CD4-positive, alpha-beta T cell treated with Interleukin-1 beta for 1 hour (primary cell): ENCODE measurements around the gene KCNA2.

Experiments
- DNase-seq, 2 donors: peaks; one replicate each; pipeline ENCODE4 v3.0.0-alpha.2; 2020 to 2022

The KCNA2 gene

GRCh38 chr1:110628323-110629105, 22.4 kb upstream of the KCNA2 start:
- DNase-seq, result no peak

- DNase-seq, result no peak
These were observed 21.6 kb upstream of the KCNA2 start for GRCh38 chr1:110627764-110628163.

- DNase-seq, result no peak
These were observed 20.7 kb upstream of the KCNA2 start for GRCh38 chr1:110626889-110627288.

GRCh38 chr1:110620686-110621085, 14.5 kb upstream of the KCNA2 start:
- DNase-seq, result no peak

GRCh38 chr1:110620250-110620615, 14.1 kb upstream of the KCNA2 start:
- DNase-seq, result peak in 1 of 2 donors; percentile 33

- peak; percentile 89 to 91 for DNase-seq
These were observed 13.5 kb upstream of the KCNA2 start for GRCh38 chr1:110619412-110620249.

GRCh38 chr1:110618668-110619067, 12.5 kb upstream of the KCNA2 start:
- no peak for DNase-seq

GRCh38 chr1:110617589-110617988, 11.4 kb upstream of the KCNA2 start:
- no peak for DNase-seq

GRCh38 chr1:110617116-110617515, 11.0 kb upstream of the KCNA2 start:
- no peak for DNase-seq

- no peak for DNase-seq
These were observed 10.4 kb upstream of the KCNA2 start for GRCh38 chr1:110616587-110616986.

GRCh38 chr1:110615548-110616130, 9.5 kb upstream of the KCNA2 start:
- DNase-seq, result peak; percentile 57 to 58

GRCh38 chr1:110612060-110612745, 6.0 kb upstream of the KCNA2 start:
- DNase-seq, result no peak

GRCh38 chr1:110610696-110611286, 4.6 kb upstream of the KCNA2 start:
- no peak for DNase-seq

- no peak for DNase-seq
These were observed 3.9 kb upstream of the KCNA2 start for GRCh38 chr1:110610084-110610483.

GRCh38 chr1:110608247-110608646, 2.1 kb upstream of the KCNA2 start:
- DNase-seq, result no peak

GRCh38 chr1:110607536-110608230, 1.5 kb upstream of the KCNA2 start:
- DNase-seq, result no peak

GRCh38 chr1:110606657-110607535, 738 bp upstream of the KCNA2 start:
- DNase-seq, result peak in 1 of 2 donors; percentile 4

GRCh38 chr1:110605446-110605845, 712 bp downstream of the KCNA2 start:
- no peak for DNase-seq

GRCh38 chr1:110604586-110605148, 1.5 kb downstream of the KCNA2 start:
- DNase-seq, result no peak

GRCh38 chr1:110603058-110603457, 3.1 kb downstream of the KCNA2 start:
- no peak for DNase-seq

GRCh38 chr1:110602466-110602865, 3.7 kb downstream of the KCNA2 start:
- no peak for DNase-seq
